Ishikawa (cell line): Measurements from ENCODE around the gene ACSL3.

Experiments
- CEBPB ChIP-seq: IDR thresholded peaks from 2 replicates; pipeline ENCODE4 v1.6.1; 2012
- CREB1 ChIP-seq: IDR thresholded peaks from 2 replicates; pipeline ENCODE4 v1.6.1; 2012; ENCODE audit warnings: low read depth
- EGR1 ChIP-seq: IDR thresholded peaks from 2 replicates; pipeline ENCODE4 v1.6.1; 2012
- EP300 ChIP-seq: IDR thresholded peaks from 2 replicates; pipeline ENCODE4 v1.6.1; 2012; ENCODE audit warnings: borderline replicate concordance
- FOXM1 ChIP-seq: IDR thresholded peaks from 2 replicates; pipeline ENCODE4 v1.6.1; 2012; ENCODE audit warnings: low read depth, borderline replicate concordance
- MAX ChIP-seq: IDR thresholded peaks from 2 replicates; pipeline ENCODE4 v1.6.1; 2012
- NFIC ChIP-seq: IDR thresholded peaks from 2 replicates; pipeline ENCODE4 v1.6.1; 2012
- RAD21 ChIP-seq: IDR thresholded peaks from 2 replicates; pipeline ENCODE4 v1.6.1; 2012; ENCODE audit warnings: low read depth
- REST ChIP-seq: IDR thresholded peaks from 2 replicates; pipeline ENCODE4 v1.6.1; 2012; ENCODE audit warnings: low read depth, mild to moderate bottlenecking
- TAF1 ChIP-seq: IDR thresholded peaks from 2 replicates; pipeline ENCODE4 v1.6.1; 2012; ENCODE audit warnings: low read depth, mild to moderate bottlenecking
- TCF12 ChIP-seq: IDR thresholded peaks from 2 replicates; pipeline ENCODE4 v1.6.1; 2012; ENCODE audit warnings: low read depth
- TEAD4 ChIP-seq: IDR thresholded peaks from 2 replicates; pipeline ENCODE4 v1.6.1; 2012
- USF1 ChIP-seq: IDR thresholded peaks from 2 replicates; pipeline ENCODE4 v1.6.1; 2012
- YY1 ChIP-seq: IDR thresholded peaks from 2 replicates; pipeline ENCODE4 v1.6.1; 2012; ENCODE audit warnings: low read depth
- ZBTB7A ChIP-seq: IDR thresholded peaks from 2 replicates; pipeline ENCODE4 v1.6.1; 2012; ENCODE audit warnings: low read depth

The ACSL3 gene

GRCh38 chr2:222927600-222927999 lies 66.8 kb downstream of the ACSL3 start:
- no peak for TF ChIP-seq YY1
- TF ChIP-seq EP300 = no peak
- no peak for TF ChIP-seq EGR1
- TF ChIP-seq RAD21 = no peak
- no peak for TF ChIP-seq MAX
- TF ChIP-seq CREB1 = no peak
- no peak for TF ChIP-seq REST
- no peak for TF ChIP-seq CEBPB
- TF ChIP-seq TAF1 = no peak
- TF ChIP-seq NFIC = no peak
- TF ChIP-seq USF1 = no peak

- TF ChIP-seq EP300 = no peak
- TF ChIP-seq NFIC = no peak
- no peak for TF ChIP-seq CEBPB
- no peak for TF ChIP-seq YY1
- no peak for TF ChIP-seq MAX
- no peak for TF ChIP-seq TEAD4
- TF ChIP-seq TAF1 = no peak
- TF ChIP-seq FOXM1 = no peak
- no peak for TF ChIP-seq RAD21
- no peak for TF ChIP-seq CREB1
- TF ChIP-seq REST = no peak
- no peak for TF ChIP-seq USF1
- TF ChIP-seq ZBTB7A = no peak
- TF ChIP-seq EGR1 = no peak
Measured at GRCh38 chr2:222928335-222928734, 67.5 kb downstream of the ACSL3 start.

GRCh38 chr2:222930862-222931261 lies 70.0 kb downstream of the ACSL3 start:
- TF ChIP-seq EP300 (no peak), REST (no peak), ZBTB7A (no peak), MAX (no peak), USF1 (no peak), EGR1 (no peak), TAF1 (no peak), CREB1 (no peak)

- no peak for TF ChIP-seq RAD21
- TF ChIP-seq TEAD4 = no peak
- TF ChIP-seq TAF1 = no peak
- no peak for TF ChIP-seq EGR1
- TF ChIP-seq YY1 = no peak
- no peak for TF ChIP-seq ZBTB7A
- TF ChIP-seq FOXM1 = no peak
- no peak for TF ChIP-seq USF1
- no peak for TF ChIP-seq TCF12
- TF ChIP-seq CEBPB = no peak
- TF ChIP-seq NFIC = no peak
- no peak for TF ChIP-seq MAX
- TF ChIP-seq EP300 = no peak
- TF ChIP-seq CREB1 = no peak
- TF ChIP-seq REST = no peak
Measured at GRCh38 chr2:222931659-222932058, 70.8 kb downstream of the ACSL3 start.
